Measurements from ENCODE around the gene CLDN4. TPM values are rescaled to one million over a fixed set of nuclear protein-coding genes. Genes with fewer than 3 reads are reported as not detected.

CLDN4 gene
- total RNA-seq, 1 experiment from 2014 or later: 234 TPM

DNA sequence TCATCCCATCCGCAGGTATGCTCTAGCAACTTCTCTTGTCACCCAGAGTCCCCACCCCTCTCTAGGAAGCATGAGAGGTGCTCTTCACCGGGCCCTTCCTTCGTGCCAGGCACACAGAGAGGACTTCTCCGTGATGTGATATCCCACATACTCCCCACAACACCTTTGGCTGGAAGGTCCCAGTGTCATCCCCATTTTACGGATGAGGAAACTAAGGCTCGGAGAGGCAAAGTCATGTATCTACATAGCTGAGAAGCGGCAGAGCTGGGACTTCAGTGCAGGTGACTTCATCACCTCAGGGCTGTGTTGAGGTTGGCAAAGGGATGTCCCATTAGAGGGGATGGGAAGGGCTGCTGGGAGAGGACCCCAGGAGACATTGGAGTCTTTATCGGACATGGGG is 45.6 kb downstream of the CLDN4 start:
- ATAC-seq: no peak
- no TSS peak for BruUV-seq (replicated peaks)
- no peaks in the 10 kb centered on the region for H3K79me2 ChIP-seq (ENCODE audit: insufficient read depth, low read length)
- no peak overlapping the region for H3K27ac ChIP-seq (ENCODE audit: low read depth, low read length)
- no peaks in the 10 kb centered on the region for H3K9me2 ChIP-seq (ENCODE audit: insufficient read depth)
- no peak overlapping the region for H3K4me3 ChIP-seq (replicated peaks in 1 of 2; ENCODE audit: low read depth in 1 of 2, low read length in 2 of 2)
- DNase-seq (ENCODE audit: low read depth, low spot score): no peak
- H3K27me3 ChIP-seq (ENCODE audit: insufficient read depth, low read length): peaks cover 12% of the 10 kb centered on the region; the same call in 1 of the 2 replicates
- H3K9me3 ChIP-seq (ENCODE audit: control insufficient read depth in 1 of 2, insufficient read depth in 1 of 2, low read depth in 1 of 2, low read length in 2 of 2): no peaks in the 10 kb centered on the region
- TF ChIP-seq, protein P1, sequence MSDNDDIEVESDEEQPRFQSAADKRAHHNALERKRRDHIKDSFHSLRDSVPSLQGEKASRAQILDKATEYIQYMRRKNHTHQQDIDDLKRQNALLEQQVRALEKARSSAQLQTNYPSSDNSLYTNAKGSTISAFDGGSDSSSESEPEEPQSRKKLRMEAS (IDR thresholded peaks at IDR 0.05): no peak
- TF ChIP-seq TCF7L2 (IDR thresholded peaks at IDR 0.05; ENCODE audit: borderline replicate concordance, extremely low read depth, insufficient read depth, insufficient read length): no peak
- no peak for TF ChIP-seq SIN3A (IDR thresholded peaks at IDR 0.05; ENCODE audit: low read depth)
- TF ChIP-seq ZBTB33 (IDR thresholded peaks at IDR 0.05; ENCODE audit: extremely low read depth, insufficient replicate concordance, low read length): no peak
- TF ChIP-seq POLR2A (IDR thresholded peaks at IDR 0.05; ENCODE audit: borderline replicate concordance, extremely low read depth, insufficient read depth, insufficient read length): no peak
- TF ChIP-seq EZH2phosphoT487 (IDR thresholded peaks at IDR 0.05; ENCODE audit: borderline replicate concordance): no peak
- no peak for TF ChIP-seq POLR2AphosphoS5 (IDR thresholded peaks at IDR 0.05; ENCODE audit: low read depth, low read length)
- no peaks in the 10 kb centered on the region for H4K20me1 ChIP-seq (ENCODE audit: insufficient read depth)
- intact Hi-C loops (cut with micrococcal nuclease): no loop called here
- H3K4me1 ChIP-seq (ENCODE audit: control insufficient read depth in 1 of 2, insufficient read depth in 2 of 2, low read length in 2 of 2): no peaks in the 10 kb centered on the region
- POLR2A ChIA-PET: no interaction called here
- no peaks in the 10 kb centered on the region for H3K36me3 ChIP-seq (ENCODE audit: control insufficient read depth in 1 of 2, insufficient read depth in 2 of 2, low read length in 2 of 2)
- CTCF ChIA-PET: no interaction called here
- no peak overlapping the region for H3K9ac ChIP-seq (ENCODE audit: low read length)
- RAD21 ChIA-PET (ENCODE audit: low non-redundant PET in 1 of 2, low total read pairs in 2 of 2, uncharacterized antibody in 2 of 2, unreplicated experiment in 2 of 2): no interaction called here
- no peak overlapping the region for H3K4me2 ChIP-seq (ENCODE audit: low read length)
- H2AFZ ChIP-seq (ENCODE audit: low read depth, low read length, poor library complexity, severe bottlenecking): no peak overlapping the region

- DNase-seq (ENCODE audit: low read depth, low spot score): no peak
- ChIA-PET RAD21 (ENCODE audit: low non-redundant PET in 1 of 2, low total read pairs in 2 of 2, uncharacterized antibody in 2 of 2, unreplicated experiment in 2 of 2) (no interaction called here), POLR2A (no interaction called here), CTCF (no interaction called here)
- Histone ChIP-seq H3K27me3 (ENCODE audit: insufficient read depth, low read length) (peaks cover 12% of the 10 kb centered on the region; the same call in 1 of the 2 replicates), H2AFZ (ENCODE audit: low read depth, low read length, poor library complexity, severe bottlenecking) (no peak overlapping the region), H3K4me1 (ENCODE audit: control insufficient read depth in 1 of 2, insufficient read depth in 2 of 2, low read length in 2 of 2) (no peaks in the 10 kb centered on the region), H3K79me2 (ENCODE audit: insufficient read depth, low read length) (no peaks in the 10 kb centered on the region), H3K4me3 (replicated peaks in 1 of 2; ENCODE audit: low read depth in 1 of 2, low read length in 2 of 2) (no peak overlapping the region), H3K36me3 (ENCODE audit: control insufficient read depth in 1 of 2, insufficient read depth in 2 of 2, low read length in 2 of 2) (no peaks in the 10 kb centered on the region), H3K9ac (ENCODE audit: low read length) (no peak overlapping the region), H3K9me3 (ENCODE audit: control insufficient read depth in 1 of 2, insufficient read depth in 1 of 2, low read depth in 1 of 2, low read length in 2 of 2) (no peaks in the 10 kb centered on the region), H3K9me2 (ENCODE audit: insufficient read depth) (no peaks in the 10 kb centered on the region), H3K27ac (ENCODE audit: low read depth, low read length) (no peak overlapping the region), H3K4me2 (ENCODE audit: low read length) (no peak overlapping the region), H4K20me1 (ENCODE audit: insufficient read depth) (no peaks in the 10 kb centered on the region)
- no peak for ATAC-seq
- no TSS peak for BruUV-seq (replicated peaks)
- intact Hi-C loops (cut with micrococcal nuclease): no loop called here
- TF ChIP-seq ELF1 (IDR thresholded peaks at IDR 0.05; ENCODE audit: borderline replicate concordance, low read depth): no peak
- TF ChIP-seq YY1 (IDR thresholded peaks at IDR 0.05; ENCODE audit: extremely low read depth, insufficient replicate concordance, low read depth, low read length): no peak
- TF ChIP-seq ZNF274 (IDR thresholded peaks at IDR 0.05; ENCODE audit: low read depth, low read length): no peak
- no peak for TF ChIP-seq SIN3A (IDR thresholded peaks at IDR 0.05; ENCODE audit: low read depth)
- TF ChIP-seq FOSL1 (IDR thresholded peaks at IDR 0.05; ENCODE audit: low read depth): no peak
- no peak for TF ChIP-seq TCF7L2 (IDR thresholded peaks at IDR 0.05; ENCODE audit: borderline replicate concordance, extremely low read depth, insufficient read depth, insufficient read length)
- no peak for TF ChIP-seq CEBPB (IDR thresholded peaks at IDR 0.05; ENCODE audit: low read depth)
- no peak for TF ChIP-seq POLR2AphosphoS5 (IDR thresholded peaks at IDR 0.05; ENCODE audit: low read depth, low read length)
- TF ChIP-seq EZH2phosphoT487 (IDR thresholded peaks at IDR 0.05; ENCODE audit: borderline replicate concordance): no peak
- no peak for TF ChIP-seq ZFX (IDR thresholded peaks at IDR 0.05)
- TF ChIP-seq SP1 (IDR thresholded peaks at IDR 0.05; ENCODE audit: low read depth): no peak
- TF ChIP-seq, protein P1 (IDR thresholded peaks at IDR 0.05): no peak
- TF ChIP-seq ATF3 (IDR thresholded peaks at IDR 0.05): no peak
- no peak for TF ChIP-seq RAD21 (IDR thresholded peaks at IDR 0.05; ENCODE audit: low read depth)
- no peak for TF ChIP-seq EGR1 (IDR thresholded peaks at IDR 0.05; ENCODE audit: low read depth)
- no peak for TF ChIP-seq JUND (IDR thresholded peaks at IDR 0.05)
Observed at GRCh38 chr7:73876973-73877372, 46.2 kb downstream of the CLDN4 start.

All from HCT116 (cell line).